GM12801 (cell line): ENCODE data around the gene SIGMAR1.

Experiments
- CTCF ChIP-seq: IDR thresholded peaks from one replicate; pipeline ENCODE4 v1.5.1; 2011; ENCODE audit warnings: control low read depth; ENCODE audit not compliant: insufficient read length; ENCODE audit errors: extremely low read depth

The SIGMAR1 gene

GRCh38 chr9:34637356-34638137 lies at the start of gene SIGMAR1:
SIGMAR1 (minus strand) TSS chr9:34637787; CDS start chr9:34637697, 90 bp downstream.
- TF ChIP-seq CTCF: no peak

- no peak for TF ChIP-seq CTCF
Observed at GRCh38 chr9:34686732-34687131, 49.1 kb upstream of the SIGMAR1 start.

GRCh38 chr9:34686231-34686630 lies 48.6 kb upstream of the SIGMAR1 start:
- TF ChIP-seq CTCF: no peak

- no peak for TF ChIP-seq CTCF
Observed at GRCh38 chr9:34685591-34685990, 48.0 kb upstream of the SIGMAR1 start.

- no peak for TF ChIP-seq CTCF
Observed at GRCh38 chr9:34684816-34685215, 47.2 kb upstream of the SIGMAR1 start.

GRCh38 chr9:34684145-34684544 lies 46.6 kb upstream of the SIGMAR1 start:
- no peak for TF ChIP-seq CTCF

GRCh38 chr9:34675869-34676268 lies 38.3 kb upstream of the SIGMAR1 start:
- no peak for TF ChIP-seq CTCF
